Muscle of leg (tissue), 11 donors: ENCODE results near the gene USP12. TPM values are rescaled to one million over a fixed set of nuclear protein-coding genes. Genes with fewer than 3 reads are reported as not detected.
A peak's percentile ranks its signal among the peaks of the same experiment; 100 is the strongest.
"Not testable (repeated sequence)": the region's sequence is repeated elsewhere in the genome, so short reads cannot be mapped to it uniquely, and the experiment has no call there.

Experiments
- DNase-seq: peaks from one replicate; pipeline ENCODE4 v3.0.0; 2013
- H3K27ac ChIP-seq: one replicate; pipeline ENCODE4 v1.5.1; 2013; ENCODE audit warnings: mild to moderate bottlenecking, low read length, control low read depth
- H3K27me3 ChIP-seq: one replicate; pipeline ENCODE4 v1.6.1; 2013; ENCODE audit warnings: low read length; ENCODE audit not compliant: control insufficient read depth, insufficient read depth
- H3K36me3 ChIP-seq: one replicate; pipeline ENCODE4 v1.6.1; 2013; ENCODE audit warnings: low read length; ENCODE audit not compliant: control insufficient read depth, insufficient read depth
- H3K4me1 ChIP-seq: one replicate; pipeline ENCODE4 v1.6.1; 2013; ENCODE audit warnings: low read length; ENCODE audit not compliant: control insufficient read depth, insufficient read depth
- H3K4me3 ChIP-seq: one replicate; pipeline ENCODE4 v1.5.1; 2013; ENCODE audit warnings: low read length, control low read depth
- H3K9me3 ChIP-seq: replicated peaks from 2 replicates; pipeline ENCODE4 v1.6.1; 2013; ENCODE audit warnings: low read depth, low read length; ENCODE audit not compliant: control insufficient read depth
- WGBS: methylation state at CpG from one replicate; pipeline ENCODE4 v1.1.5; 2013; ENCODE audit warnings: missing lambda C conversion rate; ENCODE audit not compliant: insufficient coverage; 5-methylcytosine and 5-hydroxymethylcytosine counted together
- polyA plus RNA-seq, 8 donors: library from polyadenylated mRNA; unstranded; fragments of 120-200 nt; gene quantifications; one replicate each; pipeline versions ENCODE4 v1.2.1 to v1.2.3, GENCODE V29; 2013; ENCODE audit warnings: inconsistent platforms in 1 of 8, low replicate concordance in 1 of 8; ENCODE audit not compliant: insufficient read length in 8 of 8, insufficient read depth in 1 of 8
- total RNA-seq: library from RNA; stranded (reverse); fragments of 120-200 nt; gene quantifications from one replicate; pipeline ENCODE4 v1.2.4, GENCODE V29; 2013

The USP12 gene
- total and polyA plus RNA-seq, 9 donors = 17.6 to 24.4 (median 20.9) TPM

DNA sequence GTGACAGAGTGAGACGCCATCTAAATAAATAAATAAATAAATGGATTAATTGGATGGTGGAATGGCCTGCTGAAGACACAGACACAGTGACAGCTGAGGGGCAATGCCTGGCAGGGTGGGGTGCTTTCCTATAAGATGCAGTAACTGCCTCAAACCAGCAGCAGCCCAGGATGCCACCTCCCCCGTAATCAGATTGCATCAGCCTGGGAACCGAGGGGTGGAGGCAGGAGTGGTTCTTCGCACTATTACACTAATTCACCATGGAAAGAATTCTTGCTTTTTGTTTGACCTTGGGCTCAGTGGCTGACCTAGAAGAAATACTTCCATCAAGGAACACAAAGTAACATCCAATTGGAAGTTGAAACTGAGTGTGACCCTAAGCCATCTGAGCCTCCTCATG lies 31.6 kb upstream of the USP12 start:
- H3K27ac ChIP-seq = no peak overlapping the region
- no peaks in the 10 kb centered on the region for H3K9me3 ChIP-seq
- H3K4me3 ChIP-seq = no peak overlapping the region
- H3K4me1 ChIP-seq = no peaks in the 10 kb centered on the region
- DNase-seq = no peak
- WGBS = no CpG with 5 or more reads among the region's 4 CpGs
- H3K27me3 ChIP-seq = peaks cover 2% of the 10 kb centered on the region
- no peaks in the 10 kb centered on the region for H3K36me3 ChIP-seq

- Histone ChIP-seq H3K4me3 (no peak overlapping the region), H3K27ac (no peak overlapping the region), H3K27me3 (peaks cover 2% of the 10 kb centered on the region), H3K36me3 (no peaks in the 10 kb centered on the region), H3K9me3 (peaks cover 3% of the 10 kb centered on the region), H3K4me1 (no peaks in the 10 kb centered on the region)
- WGBS = 83% methylated on average over 1 of the region's 1 CpG
- no peak for DNase-seq
These were observed 30.1 kb upstream of the USP12 start for GRCh38 chr13:27201661-27202060.

- Histone ChIP-seq H3K27ac (no peak overlapping the region), H3K4me1 (no peaks in the 10 kb centered on the region), H3K9me3 (peaks cover 3% of the 10 kb centered on the region), H3K36me3 (no peaks in the 10 kb centered on the region), H3K4me3 (no peak overlapping the region), H3K27me3 (peaks cover 2% of the 10 kb centered on the region)
- WGBS = no CpG with 5 or more reads among the region's 1 CpG
- no peak for DNase-seq
These were observed 28.9 kb upstream of the USP12 start for GRCh38 chr13:27200413-27201070.

DNA sequence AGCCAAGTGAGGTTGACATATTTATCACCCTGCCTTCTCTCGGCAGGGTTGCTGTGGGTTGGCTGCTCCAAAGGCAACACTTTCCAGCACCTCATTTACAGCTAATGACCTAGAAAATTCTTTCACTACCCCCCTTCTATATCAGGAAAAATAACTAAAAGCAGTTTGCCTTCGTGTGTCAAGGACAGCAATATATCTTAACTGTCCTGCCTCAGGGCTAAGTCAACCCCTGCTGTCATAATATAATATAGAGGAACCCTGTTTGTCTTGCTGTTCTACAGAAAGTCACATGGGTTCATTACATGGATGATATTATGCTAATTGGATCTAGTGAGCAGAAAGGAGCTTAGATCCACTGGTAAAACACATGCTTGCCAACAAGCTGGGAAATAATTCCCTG lies 28.1 kb upstream of the USP12 start:
- H3K4me3 ChIP-seq = no peak overlapping the region
- peaks cover 3% of the 10 kb centered on the region for H3K9me3 ChIP-seq
- no peak for DNase-seq
- H3K27ac ChIP-seq = no peak overlapping the region
- H3K36me3 ChIP-seq = no peaks in the 10 kb centered on the region
- no peaks in the 10 kb centered on the region for H3K27me3 ChIP-seq
- no CpG with 5 or more reads among the region's 2 CpGs for WGBS
- no peaks in the 10 kb centered on the region for H3K4me1 ChIP-seq

DNA sequence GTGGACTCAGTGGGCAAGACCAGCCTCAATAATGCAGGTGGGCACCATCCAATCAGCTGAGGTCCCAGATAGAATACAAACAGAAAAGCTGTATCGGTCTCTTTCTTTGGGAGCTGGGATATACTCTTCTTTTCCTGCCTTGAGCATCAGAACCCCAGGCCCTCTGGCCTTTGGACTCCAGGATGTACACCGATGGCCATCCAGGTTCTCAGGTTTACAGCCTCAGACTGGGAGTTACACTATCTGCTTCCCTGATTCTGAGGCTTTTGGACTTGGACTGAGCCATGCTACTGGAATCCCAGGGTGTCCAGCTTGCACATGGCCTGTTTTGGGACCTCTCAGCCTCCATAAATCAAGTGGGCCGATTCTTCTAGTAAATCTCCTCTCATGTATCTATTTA lies 27.6 kb upstream of the USP12 start:
- 94% methylated on average over 2 of the region's 3 CpGs for WGBS
- DNase-seq = no peak
- H3K4me3 ChIP-seq = no peak overlapping the region
- peaks cover 3% of the 10 kb centered on the region for H3K9me3 ChIP-seq
- H3K27me3 ChIP-seq = no peaks in the 10 kb centered on the region
- no peak overlapping the region for H3K27ac ChIP-seq
- no peaks in the 10 kb centered on the region for H3K4me1 ChIP-seq
- H3K36me3 ChIP-seq = no peaks in the 10 kb centered on the region

DNA sequence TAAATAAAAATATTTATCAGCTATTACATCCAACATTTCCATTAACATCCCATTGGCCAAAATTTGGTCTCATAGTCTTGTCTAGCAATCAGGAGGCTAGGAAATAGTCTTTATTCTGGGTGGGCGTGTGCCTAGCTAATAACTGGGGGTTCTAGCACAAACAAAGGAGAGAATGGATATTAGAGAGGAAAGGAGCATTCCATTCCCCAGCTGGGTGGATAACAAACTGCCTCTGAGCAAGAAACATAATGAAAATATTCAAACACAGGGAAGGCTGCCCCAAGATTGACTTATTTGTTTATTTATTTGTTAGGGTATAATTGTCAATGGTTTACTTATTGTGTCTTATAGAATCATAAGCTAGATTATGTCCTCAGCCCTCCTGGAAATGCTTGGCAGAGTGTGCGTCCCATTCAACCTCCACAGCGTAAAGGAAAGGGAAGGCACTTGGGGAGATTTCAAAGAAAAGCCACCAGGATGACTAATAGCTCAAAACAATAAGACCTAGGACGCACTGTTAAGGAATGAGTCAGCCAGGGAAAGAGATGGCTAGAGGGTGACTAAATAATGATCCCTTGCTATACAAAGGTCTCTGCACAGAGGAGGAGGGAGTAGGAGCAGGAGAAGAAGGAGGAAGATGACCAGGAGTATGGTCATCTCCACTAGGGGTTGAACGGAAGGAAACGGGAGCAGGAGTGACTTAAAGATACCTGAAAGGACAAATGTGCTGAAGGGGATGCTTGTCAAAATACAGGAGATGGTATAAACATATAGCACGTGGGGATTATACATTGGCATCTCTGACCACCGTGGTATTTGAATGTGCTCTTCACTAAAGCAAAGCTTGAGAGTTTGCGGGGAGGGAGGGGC lies 23.5 kb upstream of the USP12 start:
- Histone ChIP-seq H3K9me3 (peaks cover 3% of the 10 kb centered on the region), H3K27me3 (no peaks in the 10 kb centered on the region), H3K4me1 (no peaks in the 10 kb centered on the region), H3K27ac (peak overlapping the region; percentile 29), H3K4me3 (no peak overlapping the region), H3K36me3 (no peaks in the 10 kb centered on the region)
- no peak for DNase-seq
- 72% methylated on average over 3 of the region's 9 CpGs for WGBS

- Histone ChIP-seq H3K4me1 (no peaks in the 10 kb centered on the region), H3K27me3 (no peaks in the 10 kb centered on the region), H3K36me3 (no peaks in the 10 kb centered on the region), H3K9me3 (peaks cover 3% of the 10 kb centered on the region), H3K4me3 (no peak overlapping the region), H3K27ac (no peak overlapping the region)
- DNase-seq = no peak
- 80% methylated on average over 1 of the region's 3 CpGs for WGBS
These were observed 22.6 kb upstream of the USP12 start for GRCh38 chr13:27194209-27194608.

DNA sequence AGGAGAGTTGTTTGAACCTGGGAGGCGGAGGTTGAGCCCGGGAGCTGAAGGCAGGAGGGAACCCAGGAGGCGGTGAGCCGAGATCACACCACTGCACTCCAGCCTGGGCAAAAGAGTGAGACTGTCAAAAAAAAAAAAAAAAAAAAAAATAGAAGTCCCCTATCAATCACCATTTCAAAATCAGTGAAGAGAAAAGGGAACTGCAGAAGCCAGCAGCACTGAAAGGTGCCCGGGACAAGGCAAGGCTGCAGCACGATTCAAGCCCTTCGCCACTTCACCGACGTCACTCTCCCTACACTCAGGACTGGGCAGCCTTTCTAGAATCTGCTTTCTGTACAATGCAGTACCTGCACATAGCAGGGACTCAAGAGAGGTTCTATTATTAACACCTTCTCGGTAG lies 21.9 kb upstream of the USP12 start:
- DNase-seq = no peak
- H3K9me3 ChIP-seq = peaks cover 3% of the 10 kb centered on the region
- 97% methylated on average over 6 of the region's 10 CpGs for WGBS

GRCh38 chr13:27192973-27193372 lies 21.4 kb upstream of the USP12 start:
- Histone ChIP-seq H3K4me3 (no peak overlapping the region), H3K27ac (no peak overlapping the region), H3K36me3 (no peaks in the 10 kb centered on the region), H3K27me3 (no peaks in the 10 kb centered on the region), H3K9me3 (peaks cover 3% of the 10 kb centered on the region), H3K4me1 (no peaks in the 10 kb centered on the region)
- no peak for DNase-seq
- no CpG with 5 or more reads among the region's 1 CpG for WGBS

More for the DNA sequence above, 21.9 kb upstream of the USP12 start:
- Histone ChIP-seq H3K4me3 (no peak overlapping the region), H3K27ac (no peak overlapping the region), H3K36me3 (no peaks in the 10 kb centered on the region), H3K4me1 (no peaks in the 10 kb centered on the region), H3K27me3 (no peaks in the 10 kb centered on the region)

DNA sequence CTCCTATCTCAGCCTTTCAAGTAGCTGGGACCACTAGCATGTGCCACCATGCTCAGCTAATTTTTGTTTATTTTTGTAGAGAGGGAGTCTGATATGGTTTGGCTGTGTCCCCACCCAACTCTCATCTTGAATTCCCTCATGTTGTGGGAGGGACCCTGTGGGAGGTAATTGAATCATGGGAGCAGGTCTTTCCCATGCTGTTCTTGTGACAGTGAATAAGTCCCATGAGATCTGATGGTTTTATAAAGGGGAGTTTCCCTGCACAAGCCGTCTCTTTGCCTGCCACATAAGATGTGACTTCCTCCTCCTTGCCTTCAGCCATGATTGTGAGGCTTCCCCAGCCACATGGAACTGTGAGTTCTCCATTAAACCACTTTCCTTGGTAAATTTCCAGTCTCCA lies 20.8 kb upstream of the USP12 start:
- DNase-seq, H3K36me3 ChIP-seq, H3K4me3 ChIP-seq, H3K9me3 ChIP-seq, H3K4me1 ChIP-seq, H3K27ac ChIP-seq, H3K27me3 ChIP-seq: not testable (repeated sequence)
- 20% methylated on average over 1 of the region's 1 CpG for WGBS
